HG02610 (cell line): ENCODE data around the gene SIGLEC8.
"Not testable (repeated sequence)": the region's sequence is repeated elsewhere in the genome, so short reads cannot be mapped to it uniquely, and the experiment has no call there.

ENCODE experiments used
- ATAC-seq: cut with Tn5 transposase; IDR thresholded peaks from one replicate; pipeline ENCODE4 v1.9.1; 2021; ENCODE audit warnings: mild to moderate bottlenecking, moderate library complexity; ENCODE audit not compliant: unreplicated experiment

Gene SIGLEC8

GRCh38 chr19:51473009-51473707 lies 14.9 kb upstream of the SIGLEC8 start:
- no peak for ATAC-seq

GRCh38 chr19:51472607-51473006 lies 14.4 kb upstream of the SIGLEC8 start:
- no peak for ATAC-seq

GRCh38 chr19:51471527-51471926 lies 13.3 kb upstream of the SIGLEC8 start:
- ATAC-seq: no peak

DNA sequence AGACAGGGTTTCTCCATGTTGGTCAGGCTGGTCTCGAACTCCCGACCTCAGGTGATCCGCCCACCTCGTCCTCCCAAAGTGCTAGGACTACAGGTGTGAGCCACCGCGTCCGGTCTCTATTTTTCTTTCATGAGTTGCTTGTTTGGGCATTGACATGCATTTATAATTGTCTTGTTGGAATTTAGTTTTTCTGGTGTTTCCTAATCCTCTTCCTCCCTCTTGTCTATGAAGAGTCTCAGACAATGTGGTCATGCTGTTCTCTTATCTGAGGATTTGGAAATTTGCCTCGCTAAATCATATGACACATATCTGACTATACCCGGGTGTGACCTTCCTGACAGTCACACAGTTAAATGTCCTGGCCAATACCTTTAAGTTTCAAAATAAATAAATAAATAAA lies 12.7 kb upstream of the SIGLEC8 start:
- no peak for ATAC-seq

DNA sequence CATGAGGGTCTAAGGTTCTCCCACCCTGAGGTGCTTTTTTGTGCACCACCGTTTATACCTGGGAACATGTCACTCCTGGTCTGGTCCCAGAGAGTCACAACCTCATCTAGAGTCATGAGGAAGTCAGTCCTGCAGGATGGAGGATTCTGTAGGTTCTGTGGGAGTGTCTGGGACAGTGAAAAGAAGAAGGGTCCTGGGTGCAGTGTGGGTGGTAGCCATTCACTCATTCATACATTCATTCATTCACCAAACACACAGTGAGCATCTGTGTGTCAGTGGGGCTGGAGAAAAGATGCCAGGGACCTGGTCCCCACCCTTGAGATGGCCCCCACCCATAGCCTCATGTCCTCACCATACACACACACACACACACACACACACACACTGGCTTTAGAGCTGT lies 11.4 kb upstream of the SIGLEC8 start:
- no peak for ATAC-seq

DNA sequence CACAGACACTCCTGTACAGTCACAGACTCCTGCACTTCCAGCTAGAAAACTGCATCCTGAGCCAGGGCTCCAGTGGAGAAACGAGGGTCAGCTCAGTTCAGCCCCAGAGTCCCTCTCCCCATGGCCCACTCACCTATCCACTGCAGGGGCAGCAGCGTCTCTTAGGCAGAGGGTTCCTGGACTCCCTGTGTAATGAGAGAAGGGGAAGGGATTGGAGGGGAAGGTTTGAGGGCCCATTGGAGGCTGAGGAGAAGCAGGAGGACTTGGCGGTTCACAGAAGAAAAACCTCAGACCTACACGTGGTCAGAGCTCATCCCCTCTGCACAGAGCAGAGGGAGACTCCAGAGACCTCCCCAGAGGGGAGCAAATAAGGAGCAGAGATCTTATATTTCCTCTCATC lies 10.9 kb upstream of the SIGLEC8 start:
- no peak for ATAC-seq

DNA sequence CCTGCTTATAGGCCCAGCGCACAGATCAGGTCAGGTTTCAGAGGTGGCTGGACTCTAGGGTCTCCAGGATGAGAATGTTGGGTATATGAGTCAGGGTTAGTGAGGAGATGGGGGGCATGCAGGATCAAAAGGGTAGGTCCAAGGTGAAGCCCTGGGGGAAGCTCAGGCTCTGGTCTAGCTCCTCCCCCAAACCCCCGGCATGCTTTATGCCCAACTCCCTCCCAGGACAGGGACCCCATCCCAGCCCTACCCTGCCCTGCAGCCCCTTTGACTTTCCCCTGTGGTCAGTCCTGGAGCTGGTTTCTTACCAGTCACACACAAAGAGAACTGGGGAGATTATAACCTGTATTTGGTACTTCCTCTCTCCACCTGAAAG lies 10.3 kb upstream of the SIGLEC8 start:
- no peak for ATAC-seq

GRCh38 chr19:51467864-51468544 lies 9.8 kb upstream of the SIGLEC8 start:
- ATAC-seq: no peak

DNA sequence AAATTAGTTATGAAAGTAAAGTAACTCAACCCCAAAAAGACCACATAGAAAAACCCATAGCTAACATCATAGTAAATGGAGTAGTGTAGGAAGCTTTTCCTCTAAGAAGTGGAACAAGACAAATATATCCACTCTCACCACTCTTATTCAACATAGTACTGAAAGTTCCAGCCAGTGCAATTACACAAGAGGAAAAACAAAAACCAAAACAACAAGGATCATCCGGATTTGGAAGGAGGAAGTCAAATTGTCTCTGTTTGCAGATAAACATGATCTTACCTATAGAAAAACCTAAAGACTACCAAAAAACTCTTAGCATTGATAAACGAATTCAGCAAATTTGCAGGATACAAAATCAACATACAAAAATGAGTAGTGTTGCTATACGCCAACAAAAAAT lies 8.5 kb upstream of the SIGLEC8 start:
- no peak for ATAC-seq

- not testable (repeated sequence) for ATAC-seq
These were observed 5.8 kb upstream of the SIGLEC8 start for GRCh38 chr19:51463976-51464581.

GRCh38 chr19:51462681-51463080 lies 4.4 kb upstream of the SIGLEC8 start:
- ATAC-seq: no peak

GRCh38 chr19:51462276-51462675 lies 4.0 kb upstream of the SIGLEC8 start:
- no peak for ATAC-seq

- ATAC-seq: no peak
These were observed 3.5 kb upstream of the SIGLEC8 start for GRCh38 chr19:51461723-51462161.

GRCh38 chr19:51460164-51460992 lies 2.1 kb upstream of the SIGLEC8 start:
- ATAC-seq: no peak

DNA sequence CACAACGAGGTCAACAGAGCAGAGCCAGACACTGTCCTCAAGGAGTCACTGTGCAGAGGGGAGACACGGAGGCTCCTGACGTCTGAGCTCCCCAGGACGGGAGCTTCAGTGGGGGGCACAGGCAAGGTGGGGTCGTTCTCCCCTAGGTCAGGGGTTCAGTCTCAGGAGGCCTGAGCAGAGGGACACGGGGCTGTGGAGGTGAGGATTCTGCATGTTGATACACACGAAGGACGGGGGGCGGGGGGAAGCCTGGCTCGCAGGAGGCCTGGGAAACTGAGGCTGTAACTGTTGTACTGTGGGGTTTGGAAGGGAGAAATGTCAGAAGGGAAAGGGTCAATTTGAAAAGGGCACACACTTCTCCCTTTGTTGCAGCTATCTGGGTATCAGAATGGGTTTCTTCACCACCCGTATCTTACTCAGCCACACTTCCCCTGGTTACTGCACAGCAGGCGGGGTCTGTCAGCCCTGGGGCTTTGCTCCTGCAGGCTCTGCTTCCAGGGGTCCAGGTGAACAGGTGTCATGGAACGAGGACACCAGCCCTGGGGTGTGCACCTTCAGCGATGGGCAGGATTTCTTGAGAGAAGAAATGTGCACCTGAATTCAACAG lies 748 bp upstream of the SIGLEC8 start:
- no peak for ATAC-seq

GRCh38 chr19:51457351-51458013 lies 772 bp downstream of the SIGLEC8 start:
- no peak for ATAC-seq

DNA sequence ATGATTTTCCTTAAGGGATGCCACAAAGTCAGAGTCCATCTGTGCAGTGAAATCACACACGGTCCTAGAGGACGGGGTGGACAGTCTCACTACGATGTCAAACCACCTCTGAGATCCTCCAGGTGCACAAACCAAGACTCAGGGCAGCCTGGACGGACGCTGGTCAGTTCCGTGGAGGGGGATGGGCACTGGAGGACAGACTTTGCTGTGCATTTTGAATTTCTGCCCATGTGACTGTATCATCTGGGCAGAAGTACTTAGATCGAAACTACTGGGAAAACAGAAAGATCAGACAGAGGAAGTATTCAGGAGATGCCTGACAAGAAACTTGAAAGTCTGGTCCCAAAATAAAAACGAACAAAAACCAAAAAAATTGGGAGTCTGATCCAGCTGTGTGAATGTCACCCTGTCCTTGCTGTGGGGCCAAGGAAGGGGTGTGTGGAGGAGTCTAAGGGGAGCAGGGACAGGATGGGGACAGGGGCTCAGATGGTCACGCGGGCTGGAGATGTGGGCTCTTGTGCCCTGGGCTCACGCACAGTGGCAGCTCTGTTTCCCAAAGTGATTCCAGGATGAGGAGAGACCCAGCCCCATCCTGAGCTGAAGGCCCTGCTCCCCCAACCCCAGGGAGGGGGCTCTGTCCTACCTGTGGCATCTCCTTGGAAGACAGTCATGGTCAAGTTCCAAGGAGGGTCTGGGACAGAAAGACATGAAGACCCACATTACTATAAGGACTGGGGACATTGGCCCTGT lies 1.5 kb downstream of the SIGLEC8 start:
- no peak for ATAC-seq

GRCh38 chr19:51450730-51451307 lies 7.4 kb downstream of the SIGLEC8 start:
- no peak for ATAC-seq

- ATAC-seq: no peak
These were observed 9.7 kb downstream of the SIGLEC8 start for GRCh38 chr19:51448411-51449016.
